Gastrocnemius medialis (tissue), 4 donors: ENCODE measurements around the gene PMEPA1. TPM values are rescaled to one million over a fixed set of nuclear protein-coding genes. Genes with fewer than 3 reads are reported as not detected.

Experiments used
- ATAC-seq, 2 donors: fragments of 150-250 bp; one replicate each; pipeline ENCODE4 v1.9.1; 2016
- DNase-seq, 2 donors: peaks; one replicate each; pipeline ENCODE4 v3.0.0-alpha.2; 2019
- H3K27ac ChIP-seq, 4 donors: fragments of 200-600 bp; sonication (generic); 1 replicate in 1 of 4; 2 replicates in 3 of 4; pipeline ENCODE4 v1.5.1; 2016 to 2018; ENCODE audit warnings: mild to moderate bottlenecking in 2 of 4, moderate library complexity in 1 of 4
- H3K27me3 ChIP-seq, 3 donors: fragments of 200-600 bp; sonication (generic) in 2 of 3; 1 replicate in 1 of 3; 2 replicates in 2 of 3; pipeline versions ENCODE4 v1.5.1 to v1.6.0; 2016 to 2019; ENCODE audit warnings: mild to moderate bottlenecking in 1 of 3, moderate library complexity in 1 of 3
- H3K36me3 ChIP-seq, 2 donors: fragments of 200-600 bp; sonication (generic) in 1 of 2; one replicate each; pipeline ENCODE4 v1.5.1; 2017 to 2018
- H3K4me1 ChIP-seq, 2 donors: fragments of 200-600 bp; sonication (generic) in 1 of 2; one replicate each; pipeline ENCODE4 v1.5.1; 2016 to 2017; ENCODE audit warnings: mild to moderate bottlenecking in 2 of 2
- H3K4me3 ChIP-seq, 4 donors: fragments of 200-600 bp; sonication (generic) in 3 of 4; 1 replicate in 1 of 4; 2 replicates in 3 of 4; pipeline ENCODE4 v1.5.1; 2016 to 2019; ENCODE audit warnings: mild to moderate bottlenecking in 2 of 4
- H3K9me3 ChIP-seq, 3 donors: fragments of 200-600 bp; sonication (generic) in 2 of 3; 1 replicate in 1 of 3; 2 replicates in 2 of 3; pipeline ENCODE4 v1.5.1; 2016 to 2019
- POLR2A ChIP-seq, 2 donors: fragments of 450-650 bp; IDR thresholded peaks; one replicate each; pipeline ENCODE4 v1.6.1; 2017; ENCODE audit warnings: antibody characterized with exemption in 2 of 2, mild to moderate bottlenecking in 2 of 2, moderate library complexity in 2 of 2
- in situ Hi-C, 4 donors: fragments of 200-750 bp; cut with MboI; loops; one replicate each; pipeline versions ENCODE4 v1.15.0 to v1.8.0; 2017; ENCODE audit warnings: low sequenced_read_pairs in 4 of 4
- intact Hi-C: fragments of 100-400 bp; cut with DNase I; formaldehyde crosslinking; loops from one replicate; pipeline ENCODE4 v1.15.1; 2023; ENCODE audit warnings: low total_unique reads
- total RNA-seq, 4 donors: library from RNA; depleted of rRNA; stranded (reverse); fragments of >200 nt; gene quantifications; one replicate each; pipeline versions ENCODE4 v1.1.0 to v1.2.3, GENCODE V29; 2016
- TF ChIP-seq, protein P1 (sequence below), 5 experiments: fragments of 450-650 bp in 3 of 5; fragments of 200-600 bp in 2 of 5; sonication (generic) in 2 of 5; IDR thresholded peaks in 4 of 5; conservative IDR thresholded peaks in 1 of 5; 1 replicate in 4 of 5; 2 replicates in 1 of 5; pipeline ENCODE4 v1.5.1; 2016 to 2019; ENCODE audit warnings: antibody characterized with exemption in 5 of 5, mild to moderate bottlenecking in 3 of 5, moderate library complexity in 3 of 5

The PMEPA1 gene
- total RNA-seq, 4 donors from 2014 or later, result 1.5 to 8.1 (median 5.8) TPM

DNA sequence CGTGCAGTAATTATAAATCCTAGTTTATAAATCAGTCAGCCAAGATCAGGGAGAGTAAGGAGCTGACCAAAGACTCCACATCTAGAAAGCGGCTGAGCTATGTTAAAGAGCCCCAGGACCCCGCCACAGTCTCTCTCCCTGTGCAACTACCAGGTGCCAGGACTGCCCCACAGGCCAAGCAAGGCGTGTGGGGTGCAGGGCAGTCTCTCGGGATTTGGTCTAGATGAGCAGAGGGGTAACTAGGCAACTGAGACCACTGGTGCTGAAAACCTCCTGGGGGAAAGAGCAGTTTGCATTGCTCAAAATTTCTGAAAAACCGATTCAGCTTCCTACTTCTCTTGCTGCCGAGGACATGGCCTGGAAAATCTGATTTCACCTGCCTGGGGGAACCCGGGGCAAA, 10.4 kb downstream of the PMEPA1 start:
- Histone ChIP-seq H3K27me3 (no peaks in the 10 kb centered on the region), H3K27ac (no peak overlapping the region), H3K36me3 (no peaks in the 10 kb centered on the region), H3K4me3 (no peak overlapping the region), H3K4me1 (peaks cover 19 to 27% of the 10 kb centered on the region in 2 donors), H3K9me3 (no peaks in the 10 kb centered on the region)
- intact Hi-C loops, result no loop called here
- ATAC-seq, result no peak
- DNase-seq, result no peak
- in situ Hi-C loops, result no loop called here
- TF ChIP-seq POLR2A (IDR thresholded peaks at IDR 0.05), result no peak
- TF ChIP-seq, protein P1, sequence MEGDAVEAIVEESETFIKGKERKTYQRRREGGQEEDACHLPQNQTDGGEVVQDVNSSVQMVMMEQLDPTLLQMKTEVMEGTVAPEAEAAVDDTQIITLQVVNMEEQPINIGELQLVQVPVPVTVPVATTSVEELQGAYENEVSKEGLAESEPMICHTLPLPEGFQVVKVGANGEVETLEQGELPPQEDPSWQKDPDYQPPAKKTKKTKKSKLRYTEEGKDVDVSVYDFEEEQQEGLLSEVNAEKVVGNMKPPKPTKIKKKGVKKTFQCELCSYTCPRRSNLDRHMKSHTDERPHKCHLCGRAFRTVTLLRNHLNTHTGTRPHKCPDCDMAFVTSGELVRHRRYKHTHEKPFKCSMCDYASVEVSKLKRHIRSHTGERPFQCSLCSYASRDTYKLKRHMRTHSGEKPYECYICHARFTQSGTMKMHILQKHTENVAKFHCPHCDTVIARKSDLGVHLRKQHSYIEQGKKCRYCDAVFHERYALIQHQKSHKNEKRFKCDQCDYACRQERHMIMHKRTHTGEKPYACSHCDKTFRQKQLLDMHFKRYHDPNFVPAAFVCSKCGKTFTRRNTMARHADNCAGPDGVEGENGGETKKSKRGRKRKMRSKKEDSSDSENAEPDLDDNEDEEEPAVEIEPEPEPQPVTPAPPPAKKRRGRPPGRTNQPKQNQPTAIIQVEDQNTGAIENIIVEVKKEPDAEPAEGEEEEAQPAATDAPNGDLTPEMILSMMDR (IDR thresholded peaks at IDR 0.05 in 4 of 5, conservative IDR thresholded peaks at IDR 0.05 in 1 of 5), result no peak

DNA sequence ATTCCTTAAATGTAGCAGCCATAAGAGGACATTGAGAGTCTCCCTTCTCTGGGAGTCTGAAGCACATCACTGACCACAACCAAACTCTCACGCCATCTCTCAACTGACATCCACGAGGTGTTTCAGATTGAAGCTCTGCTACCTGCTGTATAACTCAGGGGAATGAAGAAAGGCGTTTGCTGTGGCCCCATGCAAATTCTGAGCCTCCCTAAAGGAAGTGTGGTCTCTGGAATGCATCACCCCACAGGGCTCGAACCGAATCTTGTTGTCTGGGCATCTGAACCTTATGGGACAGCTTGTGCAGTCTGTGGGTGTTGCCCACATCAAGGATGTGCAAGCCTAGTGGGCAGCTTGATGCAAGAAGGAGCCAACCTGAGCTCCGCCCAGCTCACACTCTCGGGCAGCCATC, 10.9 kb downstream of the PMEPA1 start:
- peaks cover 19 to 27% of the 10 kb centered on the region in 2 donors for H3K4me1 ChIP-seq
- no peaks in the 10 kb centered on the region for H3K9me3 ChIP-seq
- H3K27me3 ChIP-seq, result no peaks in the 10 kb centered on the region
- no peak for DNase-seq
- no peak for ATAC-seq
- in situ Hi-C loops, result no loop called here
- H3K27ac ChIP-seq, result no peak overlapping the region
- no peak overlapping the region for H3K4me3 ChIP-seq
- TF ChIP-seq POLR2A (IDR thresholded peaks at IDR 0.05), result no peak
- TF ChIP-seq, protein P1 (IDR thresholded peaks at IDR 0.05 in 4 of 5, conservative IDR thresholded peaks at IDR 0.05 in 1 of 5), result no peak
- intact Hi-C loops, result no loop called here
- H3K36me3 ChIP-seq, result no peaks in the 10 kb centered on the region

DNA sequence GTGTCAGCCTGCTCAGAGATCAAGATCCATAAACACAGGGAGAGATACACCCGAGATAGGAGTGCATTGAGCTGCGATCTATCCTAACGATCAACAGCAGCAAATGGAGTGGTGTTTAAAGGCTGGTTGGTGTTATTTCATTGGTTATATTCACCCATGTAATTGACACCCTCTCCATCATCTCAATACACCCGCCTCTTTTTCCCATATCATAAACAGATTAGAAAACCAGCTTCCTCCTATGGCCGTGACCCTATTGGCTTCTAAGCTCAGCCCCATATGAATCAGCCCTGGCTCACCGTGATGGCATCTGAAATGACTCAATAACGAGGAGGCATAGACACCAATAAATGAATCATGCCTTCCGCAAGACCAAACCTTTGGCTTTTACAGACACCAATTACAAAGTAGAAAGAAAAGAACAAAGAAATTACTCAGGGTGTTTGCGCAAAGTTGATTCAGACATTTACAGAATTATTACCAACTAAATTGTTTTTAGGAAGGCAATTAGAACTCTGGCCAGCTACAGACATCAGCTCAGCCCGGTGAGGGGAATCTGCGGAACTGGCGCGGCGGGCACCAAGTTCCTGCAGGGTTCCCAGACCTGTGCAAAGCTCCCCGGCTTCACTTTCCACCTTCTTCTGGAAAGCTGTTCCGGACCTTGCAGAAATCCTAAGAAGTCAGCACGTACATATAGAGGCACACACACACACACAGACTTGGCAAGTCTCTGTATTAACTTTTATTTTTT, 11.5 kb downstream of the PMEPA1 start:
- ATAC-seq (no peak), DNase-seq (no peak)
- H3K27ac ChIP-seq, result no peak overlapping the region
- no peak overlapping the region for H3K4me3 ChIP-seq
- TF ChIP-seq, protein P1 (IDR thresholded peaks at IDR 0.05 in 4 of 5, conservative IDR thresholded peaks at IDR 0.05 in 1 of 5), result no peak
- no peak for TF ChIP-seq POLR2A (IDR thresholded peaks at IDR 0.05)
- no peaks in the 10 kb centered on the region for H3K36me3 ChIP-seq
- H3K9me3 ChIP-seq, result no peaks in the 10 kb centered on the region
- in situ Hi-C loops, result no loop called here
- intact Hi-C loops, result no loop called here
- H3K27me3 ChIP-seq, result no peaks in the 10 kb centered on the region
- H3K4me1 ChIP-seq, result peaks cover 17 to 26% of the 10 kb centered on the region in 2 donors

DNA sequence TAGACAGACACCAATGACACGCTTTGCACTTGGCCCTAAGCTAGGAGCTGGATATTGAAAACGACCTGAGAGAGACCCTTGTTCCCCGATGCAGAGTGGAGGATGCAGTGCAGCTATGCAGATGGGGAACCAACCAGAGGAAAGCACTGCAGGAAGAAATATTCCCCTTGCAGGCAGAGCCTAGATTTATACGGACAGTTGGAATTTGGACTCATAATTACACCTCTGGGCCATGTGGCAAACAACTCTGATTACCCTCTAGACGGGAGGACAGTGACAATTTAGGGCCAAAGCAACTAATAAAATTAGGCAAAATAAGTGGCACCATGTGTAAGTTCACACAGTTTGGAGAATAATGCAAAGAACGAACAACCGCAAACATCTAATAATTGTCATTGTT, 12.3 kb downstream of the PMEPA1 start:
- ATAC-seq (no peak), DNase-seq (no peak)
- Histone ChIP-seq H3K27me3 (no peaks in the 10 kb centered on the region), H3K27ac (no peak overlapping the region), H3K4me1 (peaks cover 10 to 23% of the 10 kb centered on the region in 2 donors), H3K36me3 (no peaks in the 10 kb centered on the region), H3K9me3 (no peaks in the 10 kb centered on the region), H3K4me3 (no peak overlapping the region)
- in situ Hi-C loops (no loop called here), intact Hi-C loops (no loop called here)
- TF ChIP-seq, protein P1 (IDR thresholded peaks at IDR 0.05 in 4 of 5, conservative IDR thresholded peaks at IDR 0.05 in 1 of 5), result no peak
- TF ChIP-seq POLR2A (IDR thresholded peaks at IDR 0.05), result no peak
